Right kidney (tissue), 1 donor: ENCODE data around the gene TRABD.

Experiments
- DNase-seq: peaks from one replicate; pipeline ENCODE4 v3.0.0-alpha.2; 2016

TRABD gene

GRCh38 chr22:50244420-50245213 lies 58.9 kb downstream of the TRABD start, which contains the start of gene TUBGCP6:
Gene TUBGCP6, minus strand, starts transcription at chr22:50245023. Its CDS starts 564 bp downstream, at chr22:50244459.
- peak; percentile 90 for DNase-seq

- DNase-seq: no peak
Measured at GRCh38 chr22:50245214-50246072, 59.7 kb downstream of the TRABD start.

GRCh38 chr22:50246242-50247175 lies 60.8 kb downstream of the TRABD start:
- no peak for DNase-seq

DNA sequence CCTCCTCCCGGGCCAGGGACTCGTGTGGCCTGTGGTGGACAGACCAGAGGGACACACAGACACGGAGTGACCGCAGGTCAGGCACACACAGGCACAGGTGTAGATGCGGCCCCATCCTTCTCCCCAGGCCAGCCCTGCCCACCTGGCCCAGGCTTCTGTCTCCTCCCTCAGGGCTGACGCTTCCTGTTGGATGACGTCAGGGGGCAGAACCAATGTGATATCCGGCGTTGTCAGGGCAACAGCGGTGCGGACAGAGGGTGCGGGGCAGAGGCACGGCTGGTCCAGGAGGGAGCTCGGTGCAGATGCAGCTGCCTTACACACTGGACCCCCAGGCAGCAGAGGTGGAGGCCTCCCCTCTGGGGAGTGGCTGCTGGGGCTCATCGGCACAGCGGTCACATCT lies 62.0 kb downstream of the TRABD start:
- no peak for DNase-seq

- no peak for DNase-seq
Measured at GRCh38 chr22:50248196-50249081, 62.7 kb downstream of the TRABD start.
